Measurements from ENCODE around the gene SPINDOC. TPM values are rescaled to one million over a fixed set of nuclear protein-coding genes. Genes with fewer than 3 reads are reported as not detected.
A peak's percentile ranks its signal among the peaks of the same experiment; 100 is the strongest.

The SPINDOC gene
- total RNA-seq, 1 experiment from 2014 or later: 53.8 TPM

DNA sequence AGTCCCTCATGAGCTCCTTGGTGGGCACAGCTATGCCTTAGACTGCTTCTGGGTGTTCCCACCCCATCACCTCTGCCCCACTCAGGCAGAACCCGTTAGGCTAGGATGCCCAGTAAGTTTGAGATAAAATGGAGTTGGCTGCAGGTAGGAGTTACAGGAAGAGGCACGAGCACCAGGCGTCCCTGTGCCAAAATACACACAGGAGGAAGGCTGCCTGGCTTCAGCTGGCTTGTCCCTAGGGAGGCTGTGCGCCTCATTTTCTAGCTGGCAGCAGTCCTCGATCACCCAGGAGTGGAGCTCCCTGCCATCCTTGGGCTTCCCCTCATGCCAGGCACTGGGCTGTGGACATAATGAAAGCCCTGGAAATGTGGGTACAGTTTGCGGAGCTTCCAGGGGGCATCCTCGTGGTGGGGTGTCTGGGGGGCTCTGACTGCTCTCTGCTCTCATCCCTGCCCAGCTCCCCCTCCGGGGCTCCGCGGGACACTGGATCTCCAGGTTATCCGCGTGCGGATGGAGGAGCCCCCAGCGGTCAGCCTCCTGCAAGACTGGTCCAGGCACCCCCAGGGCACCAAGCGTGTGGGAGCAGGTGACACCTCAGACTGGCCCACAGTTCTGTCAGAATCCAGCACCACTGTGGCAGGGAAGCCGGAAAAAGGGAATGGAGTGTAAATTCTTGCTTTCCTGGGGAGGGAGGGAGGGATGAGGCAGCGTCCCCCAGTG is 13.4 kb downstream of the SPINDOC start:
- BruUV-seq (replicated peaks): no TSS peak
- H3K4me1 Mint-ChIP-seq (ENCODE audit: low read depth, unreplicated experiment): no peaks in the 10 kb centered on the region
- TF ChIP-seq, protein P1, sequence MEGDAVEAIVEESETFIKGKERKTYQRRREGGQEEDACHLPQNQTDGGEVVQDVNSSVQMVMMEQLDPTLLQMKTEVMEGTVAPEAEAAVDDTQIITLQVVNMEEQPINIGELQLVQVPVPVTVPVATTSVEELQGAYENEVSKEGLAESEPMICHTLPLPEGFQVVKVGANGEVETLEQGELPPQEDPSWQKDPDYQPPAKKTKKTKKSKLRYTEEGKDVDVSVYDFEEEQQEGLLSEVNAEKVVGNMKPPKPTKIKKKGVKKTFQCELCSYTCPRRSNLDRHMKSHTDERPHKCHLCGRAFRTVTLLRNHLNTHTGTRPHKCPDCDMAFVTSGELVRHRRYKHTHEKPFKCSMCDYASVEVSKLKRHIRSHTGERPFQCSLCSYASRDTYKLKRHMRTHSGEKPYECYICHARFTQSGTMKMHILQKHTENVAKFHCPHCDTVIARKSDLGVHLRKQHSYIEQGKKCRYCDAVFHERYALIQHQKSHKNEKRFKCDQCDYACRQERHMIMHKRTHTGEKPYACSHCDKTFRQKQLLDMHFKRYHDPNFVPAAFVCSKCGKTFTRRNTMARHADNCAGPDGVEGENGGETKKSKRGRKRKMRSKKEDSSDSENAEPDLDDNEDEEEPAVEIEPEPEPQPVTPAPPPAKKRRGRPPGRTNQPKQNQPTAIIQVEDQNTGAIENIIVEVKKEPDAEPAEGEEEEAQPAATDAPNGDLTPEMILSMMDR (IDR thresholded peaks at IDR 0.05; ENCODE audit: unreplicated experiment): no peak
- no peak for DNase-seq
- H3K4me3 Mint-ChIP-seq (ENCODE audit: low read depth, unreplicated experiment): no peak overlapping the region
- H3K9me3 Mint-ChIP-seq (ENCODE audit: low read depth, unreplicated experiment): no peaks in the 10 kb centered on the region
- no peak overlapping the region for H3K27ac Mint-ChIP-seq (ENCODE audit: unreplicated experiment)
- H3K36me3 Mint-ChIP-seq (ENCODE audit: insufficient read depth, unreplicated experiment): peaks cover 45% of the 10 kb centered on the region
- CTCF ChIA-PET: no interaction called here
- intact Hi-C loops (cut with micrococcal nuclease; ENCODE audit: unreplicated experiment): no loop called here
- H3K27me3 Mint-ChIP-seq (ENCODE audit: unreplicated experiment): no peaks in the 10 kb centered on the region

DNA sequence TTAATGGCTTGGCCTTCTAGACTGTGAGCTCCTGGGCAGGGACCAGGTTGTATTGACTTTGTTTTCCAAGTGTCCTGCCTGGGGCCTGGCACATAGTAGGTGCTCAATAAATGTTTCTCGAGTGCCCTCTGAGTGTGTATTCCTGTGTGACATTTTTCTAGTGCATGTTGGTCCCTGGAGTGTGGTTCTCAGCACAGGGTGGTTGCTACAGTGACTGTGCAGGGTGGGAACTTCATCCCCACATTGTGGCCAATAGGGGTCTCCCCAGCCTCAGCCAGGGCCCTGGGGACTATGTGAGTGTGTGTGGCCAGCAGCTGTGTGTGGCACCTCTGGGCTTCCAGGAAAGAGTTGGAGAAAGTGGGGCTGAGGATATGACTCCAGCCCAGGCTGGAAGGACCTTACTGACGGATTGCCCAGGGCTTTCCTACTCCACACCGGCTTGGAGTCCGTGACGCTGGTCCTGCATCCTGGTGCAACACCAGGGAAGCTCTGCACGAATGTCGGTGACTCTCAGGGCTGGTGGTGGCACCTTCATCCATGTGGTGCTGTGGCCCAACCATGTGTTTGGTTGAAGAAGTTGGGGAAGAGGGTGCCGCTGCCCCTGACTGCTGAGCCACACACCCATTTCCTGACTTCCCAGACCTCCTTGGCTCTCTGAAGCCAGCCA is 16.7 kb downstream of the SPINDOC start:
- CTCF ChIA-PET: interaction anchor here (1.4 kb wide), 1 partner anchor 116 kb away, joined by 7 read pairs; no protein-coding TSS in a partner anchor
- H3K36me3 Mint-ChIP-seq (ENCODE audit: insufficient read depth, unreplicated experiment): peaks cover 14% of the 10 kb centered on the region
- BruUV-seq (replicated peaks): no TSS peak
- no peaks in the 10 kb centered on the region for H3K9me3 Mint-ChIP-seq (ENCODE audit: low read depth, unreplicated experiment)
- H3K4me1 Mint-ChIP-seq (ENCODE audit: low read depth, unreplicated experiment): no peaks in the 10 kb centered on the region
- intact Hi-C loops (cut with micrococcal nuclease; ENCODE audit: unreplicated experiment): no loop called here
- H3K27ac Mint-ChIP-seq (ENCODE audit: unreplicated experiment): no peak overlapping the region
- DNase-seq: peak; percentile 50
- no peaks in the 10 kb centered on the region for H3K27me3 Mint-ChIP-seq (ENCODE audit: unreplicated experiment)
- H3K4me3 Mint-ChIP-seq (ENCODE audit: low read depth, unreplicated experiment): no peak overlapping the region
- TF ChIP-seq, protein P1 (IDR thresholded peaks at IDR 0.05; ENCODE audit: unreplicated experiment): peak; percentile 27

DNA sequence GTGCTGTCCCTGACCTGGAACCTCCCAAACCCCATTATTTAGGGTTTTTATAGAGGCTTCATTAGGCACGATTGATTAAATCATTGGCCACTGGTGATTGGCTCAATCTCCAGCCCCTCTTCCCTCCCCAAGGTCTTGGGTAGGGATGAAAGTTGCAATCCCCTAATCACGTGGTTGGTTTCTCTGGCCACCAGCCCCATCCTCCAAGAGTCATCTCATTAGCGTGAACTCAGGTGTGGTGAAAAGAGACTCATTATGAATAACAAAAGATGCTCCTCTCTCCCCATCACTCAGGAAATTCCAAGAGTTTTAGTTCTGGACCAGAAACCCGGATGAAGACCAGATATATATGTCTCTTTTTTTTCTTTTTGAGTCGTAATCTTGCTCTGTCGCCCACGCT is 18.1 kb downstream of the SPINDOC start:
- BruUV-seq (replicated peaks): no TSS peak
- CTCF ChIA-PET: no interaction called here
- intact Hi-C loops (cut with micrococcal nuclease; ENCODE audit: unreplicated experiment): no loop called here
- Mint-ChIP-seq H3K9me3 (ENCODE audit: low read depth, unreplicated experiment) (no peaks in the 10 kb centered on the region), H3K27me3 (ENCODE audit: unreplicated experiment) (no peaks in the 10 kb centered on the region), H3K36me3 (ENCODE audit: insufficient read depth, unreplicated experiment) (peaks cover 10% of the 10 kb centered on the region), H3K4me1 (ENCODE audit: low read depth, unreplicated experiment) (no peaks in the 10 kb centered on the region), H3K27ac (ENCODE audit: unreplicated experiment) (no peak overlapping the region), H3K4me3 (ENCODE audit: low read depth, unreplicated experiment) (no peak overlapping the region)
- no peak for DNase-seq
- TF ChIP-seq, protein P1 (IDR thresholded peaks at IDR 0.05; ENCODE audit: unreplicated experiment): no peak

DNA sequence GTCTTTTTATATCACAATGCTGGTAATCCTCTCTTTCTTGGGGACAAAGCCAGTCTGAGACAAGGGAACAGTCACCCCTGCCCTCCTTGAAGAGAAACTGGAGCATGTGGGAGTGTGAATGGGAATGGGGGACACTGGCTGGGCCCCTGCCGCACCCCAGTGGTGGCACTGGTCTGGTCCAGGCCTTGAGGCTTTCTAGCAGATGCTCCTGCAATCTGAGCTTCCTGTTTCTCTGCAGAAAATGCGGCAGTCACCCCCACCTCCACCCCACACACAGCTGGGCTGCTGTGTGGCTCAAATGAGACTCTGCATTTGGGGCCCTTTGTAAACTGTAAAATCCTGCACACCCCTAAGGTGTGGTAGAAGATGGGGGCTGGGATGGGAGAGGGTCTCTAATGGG is 19.1 kb downstream of the SPINDOC start:
- no peaks in the 10 kb centered on the region for H3K27me3 Mint-ChIP-seq (ENCODE audit: unreplicated experiment)

More for the DNA sequence above, 19.1 kb downstream of the SPINDOC start:
- intact Hi-C loops (cut with micrococcal nuclease; ENCODE audit: unreplicated experiment): no loop called here
- Mint-ChIP-seq H3K36me3 (ENCODE audit: insufficient read depth, unreplicated experiment) (peaks cover 10% of the 10 kb centered on the region), H3K4me1 (ENCODE audit: low read depth, unreplicated experiment) (peaks cover 5% of the 10 kb centered on the region), H3K27ac (ENCODE audit: unreplicated experiment) (no peak overlapping the region), H3K9me3 (ENCODE audit: low read depth, unreplicated experiment) (no peaks in the 10 kb centered on the region), H3K4me3 (ENCODE audit: low read depth, unreplicated experiment) (no peak overlapping the region)
- TF ChIP-seq, protein P1 (IDR thresholded peaks at IDR 0.05; ENCODE audit: unreplicated experiment): no peak
- no peak for DNase-seq
- CTCF ChIA-PET: no interaction called here
- BruUV-seq (replicated peaks): no TSS peak
